SK-N-SH (cell line): ENCODE measurements around the gene TTLL6.

Experiments
- FOXJ3 ChIP-seq: sonication (generic); formaldehyde crosslinking; IDR thresholded peaks from 2 replicates; pipeline ENCODE4 v1.5.1; 2020; ENCODE audit warnings: mild to moderate bottlenecking, missing genetic modification reagents
- TF ChIP-seq, protein P1 (sequence below): fragments of 200-600 bp; sonication (generic); IDR thresholded peaks from 2 replicates; pipeline ENCODE4 v1.6.1; 2017; ENCODE audit warnings: antibody characterized with exemption, mild to moderate bottlenecking, moderate library complexity
- TF ChIP-seq, protein P2 (sequence below): IDR thresholded peaks from 2 replicates; pipeline ENCODE4 v1.4.0; 2012; ENCODE audit warnings: low read depth

DNA sequence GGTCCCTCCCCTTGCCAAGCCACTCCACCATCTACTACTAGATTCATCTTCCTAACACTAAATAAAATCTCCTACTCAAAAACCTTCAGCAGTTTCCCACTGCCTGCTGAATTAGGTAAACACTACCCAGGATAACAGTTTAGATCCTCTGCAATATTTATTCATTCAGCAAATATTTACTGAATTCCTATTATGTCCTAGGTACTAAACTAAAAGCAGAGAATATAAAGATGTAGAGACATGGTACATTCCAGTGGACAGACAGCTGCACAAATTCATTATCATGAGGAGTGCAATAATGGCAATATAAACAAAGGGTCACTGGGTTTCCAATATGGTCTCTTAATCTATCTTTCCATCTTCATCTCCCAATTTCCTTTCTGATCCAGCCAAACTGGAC lies 57.7 kb downstream of the TTLL6 start:
- TF ChIP-seq, protein P1, sequence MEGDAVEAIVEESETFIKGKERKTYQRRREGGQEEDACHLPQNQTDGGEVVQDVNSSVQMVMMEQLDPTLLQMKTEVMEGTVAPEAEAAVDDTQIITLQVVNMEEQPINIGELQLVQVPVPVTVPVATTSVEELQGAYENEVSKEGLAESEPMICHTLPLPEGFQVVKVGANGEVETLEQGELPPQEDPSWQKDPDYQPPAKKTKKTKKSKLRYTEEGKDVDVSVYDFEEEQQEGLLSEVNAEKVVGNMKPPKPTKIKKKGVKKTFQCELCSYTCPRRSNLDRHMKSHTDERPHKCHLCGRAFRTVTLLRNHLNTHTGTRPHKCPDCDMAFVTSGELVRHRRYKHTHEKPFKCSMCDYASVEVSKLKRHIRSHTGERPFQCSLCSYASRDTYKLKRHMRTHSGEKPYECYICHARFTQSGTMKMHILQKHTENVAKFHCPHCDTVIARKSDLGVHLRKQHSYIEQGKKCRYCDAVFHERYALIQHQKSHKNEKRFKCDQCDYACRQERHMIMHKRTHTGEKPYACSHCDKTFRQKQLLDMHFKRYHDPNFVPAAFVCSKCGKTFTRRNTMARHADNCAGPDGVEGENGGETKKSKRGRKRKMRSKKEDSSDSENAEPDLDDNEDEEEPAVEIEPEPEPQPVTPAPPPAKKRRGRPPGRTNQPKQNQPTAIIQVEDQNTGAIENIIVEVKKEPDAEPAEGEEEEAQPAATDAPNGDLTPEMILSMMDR = no peak
- no peak for TF ChIP-seq FOXJ3
- TF ChIP-seq, protein P2, sequence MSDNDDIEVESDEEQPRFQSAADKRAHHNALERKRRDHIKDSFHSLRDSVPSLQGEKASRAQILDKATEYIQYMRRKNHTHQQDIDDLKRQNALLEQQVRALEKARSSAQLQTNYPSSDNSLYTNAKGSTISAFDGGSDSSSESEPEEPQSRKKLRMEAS = no peak
